Measurements from ENCODE around the gene PEX16.
"Not testable (repeated sequence)": the region's sequence is repeated elsewhere in the genome, so short reads cannot be mapped to it uniquely, and the experiment has no call there.

The PEX16 gene

GRCh38 chr11:45901626-45902025, 16.1 kb downstream of the PEX16 start:
- no peak overlapping the region for H3K4me3 ChIP-seq (ENCODE audit: low read length)
- no peak for TF ChIP-seq ZNF274 (IDR thresholded peaks at IDR 0.05; ENCODE audit: low read depth, low read length)

GRCh38 chr11:45900916-45901617, 16.6 kb downstream of the PEX16 start:
- H3K4me3 ChIP-seq (ENCODE audit: low read length), result no peak overlapping the region

GRCh38 chr11:45900175-45900800, 17.4 kb downstream of the PEX16 start:
- H3K4me3 ChIP-seq (ENCODE audit: low read length), result not testable (repeated sequence)

More at GRCh38 chr11:45900916-45901617, 16.6 kb downstream of the PEX16 start:
- TF ChIP-seq ZNF274 (IDR thresholded peaks at IDR 0.05; ENCODE audit: low read depth, low read length), result no peak

DNA sequence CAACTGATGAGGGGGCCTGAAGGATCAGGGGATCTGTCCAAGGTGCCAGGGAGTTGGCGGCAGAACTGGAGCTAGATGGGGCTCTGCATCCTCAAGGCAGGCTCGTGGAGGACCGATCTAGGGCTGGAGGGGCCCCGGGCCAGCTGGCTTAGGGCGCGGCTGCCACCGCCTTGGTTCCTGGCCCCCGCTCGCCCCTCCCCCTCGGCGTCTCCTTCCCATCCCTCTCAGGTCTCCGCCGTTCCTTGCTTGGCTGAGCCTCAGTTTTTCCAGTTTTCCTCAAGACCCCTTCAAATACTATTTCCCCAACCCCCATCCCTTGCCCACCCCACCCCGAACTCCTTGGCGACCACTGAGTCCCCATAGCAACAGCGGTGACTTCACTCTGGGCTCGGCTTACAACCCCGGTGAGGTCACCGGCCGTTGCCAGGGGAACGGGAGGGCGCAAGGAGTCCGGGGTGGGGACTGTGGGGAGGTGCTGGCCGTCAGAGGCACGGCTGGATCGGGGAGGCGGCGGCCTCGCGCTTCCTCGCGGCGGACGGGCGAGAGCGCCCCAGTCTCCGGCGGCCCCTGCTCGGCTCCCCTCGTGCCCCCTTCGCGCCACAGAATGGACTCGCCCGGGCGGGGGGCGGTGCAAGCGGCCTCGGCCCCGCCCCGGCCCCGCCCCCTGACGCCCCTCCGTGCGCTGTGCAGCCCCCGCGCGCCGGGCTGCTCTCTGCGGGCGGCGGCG, 18.1 kb downstream of the PEX16 start:
- H3K4me3 ChIP-seq (ENCODE audit: low read length), result peak overlapping the region; percentile 37; the same call in 1 of the 2 replicates
- TF ChIP-seq ZNF274 (IDR thresholded peaks at IDR 0.05; ENCODE audit: low read depth, low read length), result no peak

DNA sequence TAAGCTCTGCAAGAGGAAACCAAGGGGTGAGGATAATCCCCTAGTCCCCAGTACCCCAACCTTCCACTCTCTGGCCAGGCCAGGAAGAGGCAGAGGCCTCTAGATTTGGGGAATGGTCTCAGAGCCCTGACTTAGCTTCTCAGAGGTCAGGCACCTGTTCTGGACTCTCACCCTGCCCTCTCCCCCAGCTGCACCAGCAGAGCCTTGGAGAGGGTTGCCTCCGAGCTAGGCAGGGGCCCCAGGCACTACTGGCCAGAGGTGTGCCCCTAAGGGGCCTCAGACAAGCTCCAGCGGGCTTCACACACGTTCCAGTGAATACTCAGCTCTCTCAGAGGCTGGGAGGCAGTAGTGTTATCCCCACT, 18.6 kb downstream of the PEX16 start:
- no peak for TF ChIP-seq ZNF274 (IDR thresholded peaks at IDR 0.05; ENCODE audit: low read depth, low read length)
- H3K4me3 ChIP-seq (ENCODE audit: low read length), result no peak overlapping the region

DNA sequence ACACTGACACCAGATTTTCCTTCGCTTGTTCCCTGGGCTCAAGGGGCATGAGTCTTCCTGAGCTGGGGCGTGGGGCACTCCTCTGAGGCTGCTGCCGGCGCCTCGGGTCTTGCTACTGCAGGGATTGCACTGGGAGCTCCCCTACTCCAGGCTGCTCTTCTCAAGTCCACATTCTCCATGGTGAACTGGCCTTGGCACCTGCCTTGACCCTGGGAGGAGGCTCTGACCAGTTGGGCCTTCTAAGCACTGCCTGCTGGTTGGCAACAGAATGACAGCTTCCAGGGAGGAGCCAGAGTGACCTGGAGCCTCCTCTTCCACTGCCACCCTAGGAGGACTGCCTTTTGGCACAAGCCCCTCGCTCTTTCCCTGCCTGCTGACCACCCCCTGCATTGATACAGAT, 20.1 kb downstream of the PEX16 start:
- TF ChIP-seq ZNF274 (IDR thresholded peaks at IDR 0.05; ENCODE audit: low read depth, low read length), result no peak
- no peak overlapping the region for H3K4me3 ChIP-seq (ENCODE audit: low read length)

GRCh38 chr11:45896422-45896984, 21.2 kb downstream of the PEX16 start:
- no peak overlapping the region for H3K4me3 ChIP-seq (ENCODE audit: low read length)
- no peak for TF ChIP-seq ZNF274 (IDR thresholded peaks at IDR 0.05; ENCODE audit: low read depth, low read length)

DNA sequence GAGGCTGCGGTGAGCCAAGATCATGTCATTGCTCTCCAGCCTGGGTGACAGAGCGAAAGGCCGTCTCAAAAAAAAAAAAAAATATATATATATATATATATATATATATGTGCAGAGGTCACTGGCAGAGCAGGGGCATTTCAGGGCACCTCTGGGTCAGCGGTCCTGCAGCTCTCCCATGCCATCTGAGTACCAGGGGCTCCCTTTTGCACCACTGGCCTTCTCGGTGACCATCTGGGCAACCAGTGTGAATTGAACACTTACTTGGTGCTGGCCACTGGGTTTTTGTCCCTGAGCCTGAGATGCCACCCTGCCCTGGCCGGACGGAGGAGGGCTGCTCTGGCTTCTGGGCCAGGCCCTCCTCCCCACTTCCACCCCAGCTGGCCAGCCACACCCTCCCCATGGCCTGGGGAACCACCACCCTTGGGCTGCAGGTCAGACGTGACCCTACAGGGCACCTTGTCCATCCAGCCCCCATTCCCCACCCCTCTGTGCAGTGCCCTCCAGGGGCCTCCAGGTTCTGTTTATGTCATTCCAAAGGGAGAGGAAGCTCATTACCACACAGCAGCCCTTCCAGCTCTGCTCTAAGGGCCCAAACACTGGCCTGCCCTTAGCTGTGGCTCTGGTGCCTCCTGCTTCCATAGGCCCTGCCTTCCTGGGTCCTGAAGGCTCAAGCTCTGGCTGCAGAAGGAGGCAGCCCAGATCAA, 22.0 kb downstream of the PEX16 start:
- TF ChIP-seq ZNF274 (IDR thresholded peaks at IDR 0.05; ENCODE audit: low read depth, low read length), result no peak

GRCh38 chr11:45894555-45895247, 23.0 kb downstream of the PEX16 start:
- no peak overlapping the region for H3K4me3 ChIP-seq (ENCODE audit: low read length)
- no peak for TF ChIP-seq ZNF274 (IDR thresholded peaks at IDR 0.05; ENCODE audit: low read depth, low read length)

More for the DNA sequence above, 22.0 kb downstream of the PEX16 start:
- H3K4me3 ChIP-seq (ENCODE audit: low read length), result no peak overlapping the region

DNA sequence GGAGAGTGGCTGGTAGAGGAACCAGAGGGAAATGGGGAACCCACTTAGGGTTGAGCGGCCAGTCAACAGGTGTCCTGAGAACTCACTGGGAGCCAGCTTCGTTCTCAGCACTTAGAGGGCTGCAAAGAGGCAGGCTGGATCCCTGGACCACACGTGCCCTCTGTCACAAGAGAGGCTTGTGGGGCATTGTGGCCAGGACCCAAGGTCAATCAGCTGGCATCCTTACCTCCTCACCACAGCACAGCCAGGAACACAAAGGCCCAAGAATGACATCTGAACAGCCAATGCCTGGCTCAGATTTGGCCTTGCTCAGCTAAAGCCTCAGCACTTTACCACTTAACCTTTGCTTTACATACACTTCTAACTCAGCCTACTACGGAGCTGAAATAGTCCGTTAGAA, 24.8 kb downstream of the PEX16 start:
- TF ChIP-seq ZNF274 (IDR thresholded peaks at IDR 0.05; ENCODE audit: low read depth, low read length), result no peak
- no peak overlapping the region for H3K4me3 ChIP-seq (ENCODE audit: low read length)

DNA sequence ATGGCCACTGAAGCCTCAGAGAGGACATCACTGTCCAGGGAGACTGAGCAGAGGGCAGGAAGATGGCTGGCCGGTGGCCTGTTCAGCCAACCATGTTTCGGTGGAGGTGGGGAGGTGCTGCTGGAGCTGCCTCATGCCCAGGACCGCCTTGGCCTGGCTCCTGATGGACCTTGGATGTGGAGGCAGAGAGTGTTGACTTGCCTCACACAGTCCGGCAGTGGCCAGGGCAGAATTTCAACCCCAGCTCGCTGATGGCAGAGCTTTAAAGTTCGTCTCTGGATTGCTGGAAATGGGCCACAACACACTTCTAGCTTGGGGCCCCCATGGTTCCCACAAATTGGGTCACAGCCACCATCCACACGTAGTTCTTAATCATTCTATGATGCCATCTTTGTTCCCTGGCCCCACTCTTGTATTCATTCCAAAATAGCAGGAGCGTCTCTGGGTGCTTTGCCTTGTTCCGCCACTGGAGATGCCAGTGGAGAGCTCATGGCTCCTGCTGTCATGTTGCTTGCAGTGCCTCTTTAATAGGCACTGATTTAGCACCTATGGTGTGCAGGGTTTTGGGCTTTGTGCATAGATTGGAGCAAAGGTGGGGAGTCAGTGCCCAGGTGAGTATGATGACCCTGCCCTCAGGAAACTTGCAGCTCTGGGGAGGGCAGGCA, 26.7 kb downstream of the PEX16 start:
- TF ChIP-seq ZNF274 (IDR thresholded peaks at IDR 0.05; ENCODE audit: low read depth, low read length), result no peak
- no peak overlapping the region for H3K4me3 ChIP-seq (ENCODE audit: low read length)

GRCh38 chr11:45889966-45890365, 27.7 kb downstream of the PEX16 start:
- H3K4me3 ChIP-seq (ENCODE audit: low read length), result no peak overlapping the region
- TF ChIP-seq ZNF274 (IDR thresholded peaks at IDR 0.05; ENCODE audit: low read depth, low read length), result no peak

- TF ChIP-seq ZNF274 (IDR thresholded peaks at IDR 0.05; ENCODE audit: low read depth, low read length), result no peak
- H3K4me3 ChIP-seq (ENCODE audit: low read length), result no peak overlapping the region
Measured at GRCh38 chr11:45889555-45889954, 28.1 kb downstream of the PEX16 start.

Data from GM08714 (cell line).